Activated T-cell treated with anti-CD3 and anti-CD28 coated beads for 1 hour (primary cell): Measurements from ENCODE around the gene LOC128125822.
"Not testable (repeated sequence)": the region's sequence is repeated elsewhere in the genome, so short reads cannot be mapped to it uniquely, and the experiment has no call there.

ENCODE experiments used
- DNase-seq: peaks from one replicate; pipeline ENCODE4 v3.0.0-alpha.2; 2020; ENCODE audit warnings: low read depth

The LOC128125822 gene

DNA sequence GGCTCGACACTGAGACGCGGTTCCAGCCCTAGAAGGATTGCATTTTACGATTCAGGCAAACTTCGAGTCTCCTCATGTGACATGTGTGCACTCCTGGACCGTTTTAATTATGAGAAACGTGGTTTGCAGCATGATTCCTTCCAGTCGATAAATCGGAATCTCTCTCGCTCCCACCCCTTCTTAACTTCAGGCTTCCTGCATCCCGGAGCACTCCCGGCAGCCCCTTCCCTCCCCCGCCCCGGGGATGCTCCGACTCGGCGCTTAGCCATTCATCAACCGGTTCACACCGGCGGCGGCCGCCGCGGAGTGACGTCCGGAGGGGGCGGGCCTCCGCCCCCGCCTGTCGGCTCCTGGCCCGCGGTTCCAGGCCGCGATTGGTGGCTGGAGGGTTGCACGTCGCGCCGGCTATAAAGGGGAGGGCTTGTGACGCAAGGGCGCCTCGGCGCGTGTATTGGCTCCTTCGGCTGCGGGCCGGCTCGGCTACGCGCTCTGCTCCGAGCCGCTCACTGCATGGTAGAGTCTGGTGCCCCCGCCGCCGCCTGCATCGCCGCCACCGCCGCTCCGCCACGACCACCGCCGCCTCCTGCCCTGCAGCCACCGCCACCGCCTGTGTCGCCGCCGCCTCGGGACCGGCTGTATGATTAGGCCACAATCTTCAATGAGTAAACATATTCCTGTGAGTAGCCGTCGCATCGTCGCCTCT is at the start of gene LOC128125822, which contains the start of gene PTP4A1:
LOC128125822 (plus strand) TSS at position 437 of the 703 bp plus-strand sequence.
PTP4A1 (plus strand) TSS at position 437 of the 703 bp plus-strand sequence. CDS start 4,401 bp downstream, outside the sequence.
- DNase-seq, result peak; percentile 93

DNA sequence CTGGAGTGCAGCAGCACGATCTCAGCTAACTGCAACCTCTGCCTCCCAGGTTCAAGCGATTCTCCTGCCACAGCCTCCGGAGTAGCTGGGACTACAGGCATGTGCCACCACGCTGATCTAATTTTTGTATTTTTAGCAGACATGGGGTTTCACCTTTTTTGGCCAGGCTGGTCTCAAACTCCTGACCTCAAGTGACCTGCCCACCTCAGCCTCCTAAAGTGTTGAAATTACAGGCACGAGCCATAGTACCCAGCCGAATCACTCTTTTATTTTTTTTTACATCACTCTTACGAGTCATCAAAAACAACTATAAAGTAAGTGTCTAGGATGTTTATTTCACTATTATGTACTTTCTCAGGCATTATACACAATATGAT is 49.4 kb upstream of the LOC128125822 start:
- DNase-seq, result not testable (repeated sequence)

- DNase-seq, result no peak
Measured at GRCh38 chr6:63523630-63524029, 48.6 kb upstream of the LOC128125822 start.

DNA sequence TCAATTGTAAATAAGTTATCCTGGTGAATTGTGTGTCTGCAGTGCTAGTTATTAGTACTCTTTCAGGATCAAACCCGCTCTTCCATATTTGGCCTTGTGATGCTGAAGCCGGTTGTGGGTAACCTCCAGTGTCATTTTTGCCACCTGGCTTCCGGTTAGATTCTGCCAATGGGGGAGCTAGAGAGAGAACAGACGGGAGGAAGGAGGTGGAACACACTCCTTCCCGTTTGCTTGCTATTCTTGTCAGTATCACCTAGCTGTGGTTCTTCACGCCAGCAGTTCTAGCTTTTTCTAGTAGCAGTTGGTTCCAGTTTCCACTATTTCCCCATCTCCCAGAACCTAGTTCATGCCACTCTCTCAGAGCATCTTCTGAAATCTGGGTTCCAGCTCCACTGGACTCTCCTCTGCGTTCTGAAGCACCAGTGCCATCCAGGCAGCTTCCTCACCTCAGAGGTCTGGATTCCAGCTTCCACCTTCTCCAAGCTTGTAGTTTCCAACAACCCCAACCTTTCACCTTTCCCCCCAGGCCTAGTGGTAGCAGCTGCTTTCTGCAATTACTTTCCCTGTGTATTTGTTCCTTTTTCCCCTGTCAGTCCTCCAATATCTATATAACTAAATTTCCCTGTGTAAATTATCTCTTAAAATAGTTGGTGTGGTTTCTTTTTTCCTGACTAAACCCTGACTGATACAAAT is 46.9 kb upstream of the LOC128125822 start:
- DNase-seq, result no peak

- no peak for DNase-seq
Measured at GRCh38 chr6:63526931-63527330, 45.3 kb upstream of the LOC128125822 start.

GRCh38 chr6:63527658-63528514 is 44.4 kb upstream of the LOC128125822 start:
- DNase-seq, result no peak

DNA sequence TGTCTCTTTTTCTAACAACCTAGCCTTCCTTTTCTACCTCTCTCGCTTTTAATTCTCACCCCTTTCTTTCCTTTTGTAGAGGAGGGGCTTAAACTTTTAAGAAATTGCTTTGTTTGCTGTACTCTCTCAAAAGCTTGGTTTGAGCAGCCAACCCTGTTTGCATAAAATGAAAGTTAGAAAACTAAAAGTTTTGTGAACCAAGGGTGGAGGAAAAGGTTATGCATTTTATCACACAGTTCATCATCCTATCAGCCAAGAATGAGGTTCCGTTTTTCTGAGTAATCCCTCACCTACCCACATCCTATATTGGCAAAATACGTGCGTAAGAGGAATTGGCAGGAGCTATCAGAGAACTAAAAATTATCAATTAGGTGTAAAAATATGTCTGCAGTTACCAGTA is 42.8 kb upstream of the LOC128125822 start:
- DNase-seq, result no peak

DNA sequence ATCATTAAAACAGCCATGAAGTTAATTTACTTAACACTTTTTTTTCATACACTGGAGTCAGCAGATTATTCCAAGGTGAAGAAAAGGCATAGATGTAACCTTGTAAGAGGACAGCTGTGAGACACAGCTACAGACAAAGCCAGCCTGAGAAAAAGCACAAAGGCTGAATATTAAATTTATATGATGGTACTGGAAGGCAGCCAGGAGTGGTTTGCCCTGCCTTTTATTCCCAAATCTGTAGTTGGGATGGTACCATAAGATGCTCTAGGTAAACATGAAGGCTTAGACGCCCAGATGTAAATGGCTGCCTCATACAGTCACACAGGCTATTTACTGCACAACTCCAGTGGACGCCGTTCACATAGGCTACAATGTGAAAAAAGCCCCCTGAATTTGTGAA is 42.1 kb upstream of the LOC128125822 start:
- no peak for DNase-seq

DNA sequence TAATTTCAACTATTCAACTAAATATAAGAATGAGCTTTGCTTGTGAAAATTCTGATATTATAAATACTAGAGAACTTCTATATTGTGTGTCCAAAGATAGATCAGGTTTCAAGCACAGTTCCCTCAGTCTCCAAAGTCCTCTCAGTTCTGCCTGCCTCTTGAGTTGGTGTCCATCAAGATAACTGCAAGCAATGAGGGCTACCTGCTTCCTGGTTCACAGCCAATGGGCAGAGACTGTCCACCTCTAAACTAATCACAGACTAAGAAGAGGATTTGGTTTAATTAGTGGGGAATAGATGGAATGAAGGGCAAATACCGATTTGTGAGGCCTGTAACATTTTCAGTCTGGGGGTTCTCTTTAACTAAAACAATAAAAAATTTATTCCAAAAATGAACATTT is 41.3 kb upstream of the LOC128125822 start:
- DNase-seq, result no peak

GRCh38 chr6:63533026-63533425 is 39.3 kb upstream of the LOC128125822 start:
- DNase-seq, result no peak

GRCh38 chr6:63533952-63534351 is 38.3 kb upstream of the LOC128125822 start:
- DNase-seq, result no peak

DNA sequence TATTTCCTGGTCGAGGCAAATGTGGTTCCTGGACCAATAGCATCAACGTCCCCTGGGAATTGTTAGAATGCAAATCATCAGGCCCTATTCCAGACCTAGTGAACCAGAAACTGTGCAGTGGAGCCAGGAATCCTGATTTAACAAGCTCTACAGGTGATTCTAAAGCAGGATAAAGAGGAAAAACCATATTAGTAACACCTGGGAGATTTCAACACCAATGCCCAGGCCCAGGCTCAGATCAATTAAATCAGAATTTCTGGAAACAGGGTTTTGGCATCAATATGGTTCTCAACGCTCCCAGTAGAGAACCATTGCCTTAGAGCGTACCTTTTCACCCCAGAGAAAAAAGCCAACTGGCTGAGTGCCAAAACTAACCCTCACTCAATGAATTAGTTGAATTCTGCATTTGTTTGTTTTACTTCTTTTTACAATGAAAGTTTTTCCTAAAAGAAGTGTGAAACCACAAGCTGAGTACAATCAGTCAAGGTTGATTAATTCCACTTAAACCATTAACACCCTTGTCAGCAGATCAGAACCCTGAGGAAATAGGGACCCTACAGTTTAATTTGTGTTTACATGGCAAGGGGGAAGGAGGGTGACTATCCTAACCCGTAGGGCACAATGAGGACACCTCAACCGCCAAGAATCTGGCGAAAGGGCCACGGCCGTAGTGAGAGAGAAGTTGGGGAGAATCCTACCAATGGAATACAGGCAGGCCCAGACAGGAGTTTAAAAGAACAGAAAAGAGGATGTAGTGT is 34.9 kb upstream of the LOC128125822 start:
- DNase-seq, result no peak

GRCh38 chr6:63537959-63538300 is 34.4 kb upstream of the LOC128125822 start:
- no peak for DNase-seq

- DNase-seq, result no peak
Measured at GRCh38 chr6:63538550-63538949, 33.7 kb upstream of the LOC128125822 start.

DNA sequence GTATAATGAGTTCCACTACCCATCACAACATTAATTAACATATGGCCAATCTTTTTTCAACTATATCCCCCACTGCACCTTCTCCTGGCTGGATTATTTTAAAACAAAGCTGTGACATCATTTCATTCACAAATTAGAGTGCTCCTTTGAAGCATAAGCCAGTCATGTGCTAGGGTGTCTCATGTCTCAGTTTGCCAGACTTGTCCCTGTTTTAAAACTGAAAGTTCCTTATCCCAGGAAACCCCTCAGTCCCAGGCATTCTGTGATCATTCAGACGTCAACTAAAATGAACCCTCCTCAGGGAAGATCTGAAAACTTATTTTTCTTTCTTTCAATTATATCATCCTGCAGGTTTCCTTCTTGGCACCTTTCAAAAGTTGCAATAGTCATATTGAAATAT is 29.3 kb upstream of the LOC128125822 start:
- DNase-seq, result no peak

DNA sequence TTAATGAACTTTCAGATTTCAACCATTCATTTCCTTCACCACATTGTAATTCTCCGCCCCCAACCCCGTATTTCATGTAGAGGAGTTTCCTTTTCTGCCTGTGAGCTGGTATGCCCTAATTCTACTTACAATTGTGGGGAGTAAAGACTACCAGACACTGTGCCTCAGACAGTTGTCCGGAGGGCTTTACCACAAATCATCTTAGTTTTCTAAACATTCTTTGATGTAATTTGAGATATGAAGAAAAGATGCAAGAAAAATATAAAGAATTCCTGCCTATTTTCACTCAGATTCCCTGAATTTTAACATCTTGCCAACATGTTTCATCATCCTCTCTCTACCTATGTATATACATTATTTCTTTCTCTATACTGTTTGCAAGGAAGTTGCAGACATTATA is 28.3 kb upstream of the LOC128125822 start:
- no peak for DNase-seq

DNA sequence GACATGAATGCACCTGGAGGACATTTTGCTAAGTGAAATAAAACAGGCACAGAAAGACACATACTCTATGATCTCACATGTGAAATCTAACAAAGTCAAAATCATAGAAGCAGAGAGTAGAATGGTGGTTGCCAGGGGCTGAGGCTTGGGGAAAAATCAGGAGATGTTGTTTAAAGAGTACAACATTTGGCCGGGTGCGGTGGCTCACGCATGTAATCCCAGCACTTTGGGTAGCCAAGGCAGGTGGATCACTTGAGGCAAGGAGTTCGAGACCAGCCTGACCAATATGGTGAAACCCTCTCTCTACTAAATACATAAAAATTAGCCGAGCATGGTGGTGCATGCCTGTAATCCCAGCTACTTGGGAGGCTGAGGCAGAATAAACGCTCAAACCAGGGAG is 26.0 kb upstream of the LOC128125822 start:
- DNase-seq, result no peak

DNA sequence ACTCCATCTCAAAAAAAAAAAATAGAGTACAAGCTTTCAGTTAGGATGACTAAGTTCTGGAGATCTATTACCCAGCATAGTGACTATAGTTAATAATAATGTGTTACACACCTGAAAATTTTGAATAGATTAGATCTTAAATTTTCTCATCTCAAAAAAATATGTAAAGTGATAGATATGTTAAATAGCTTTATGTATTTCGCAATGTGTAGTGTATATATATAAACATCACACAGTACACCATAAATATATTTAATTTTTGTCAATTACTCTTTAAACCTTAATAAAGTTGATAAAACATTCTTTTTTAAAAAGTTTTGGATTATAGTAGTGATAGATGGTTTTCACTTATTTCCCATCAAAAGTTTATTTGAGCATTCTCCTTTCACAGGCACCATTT is 25.6 kb upstream of the LOC128125822 start:
- DNase-seq, result no peak

DNA sequence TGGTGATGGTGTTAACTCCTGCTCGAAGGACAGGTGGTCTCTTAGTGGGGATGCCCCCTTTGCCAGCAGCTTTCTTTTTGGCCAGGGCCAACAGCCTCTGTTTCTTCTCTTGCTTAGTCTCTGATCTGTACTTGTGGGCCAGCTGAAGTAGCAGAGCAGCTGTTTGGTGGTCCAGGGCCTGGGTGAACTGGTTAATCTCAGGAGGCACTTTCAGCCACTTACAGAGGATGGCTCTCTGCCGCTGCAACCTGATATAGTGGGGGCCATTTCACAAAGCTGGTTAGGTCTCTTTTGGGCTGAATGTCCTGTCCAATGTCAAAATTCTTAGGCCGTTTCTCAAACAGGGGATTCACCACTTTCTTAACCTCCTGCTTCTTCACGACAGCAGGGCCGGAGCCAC is 23.2 kb upstream of the LOC128125822 start:
- no peak for DNase-seq

DNA sequence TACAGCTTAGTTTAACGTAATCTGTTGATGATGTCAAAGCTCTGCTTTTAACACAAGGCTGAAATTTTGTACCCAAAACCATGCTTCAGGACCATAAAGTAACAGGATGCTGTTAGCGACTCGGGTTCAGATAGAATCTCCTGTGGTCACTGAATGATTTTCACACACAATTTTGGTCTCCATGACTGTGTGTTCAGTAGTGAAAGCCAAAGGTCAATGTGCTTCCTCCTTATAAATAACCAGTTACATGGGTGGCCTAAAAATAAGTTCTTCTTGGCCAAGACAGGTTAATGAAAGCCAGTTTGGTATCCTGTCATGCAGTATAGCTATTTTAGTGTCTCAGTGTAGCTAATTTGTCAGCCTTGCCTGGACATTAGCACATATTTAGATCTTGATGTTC is 19.1 kb upstream of the LOC128125822 start:
- no peak for DNase-seq

- no peak for DNase-seq
Measured at GRCh38 chr6:63553900-63554299, 18.4 kb upstream of the LOC128125822 start.

DNA sequence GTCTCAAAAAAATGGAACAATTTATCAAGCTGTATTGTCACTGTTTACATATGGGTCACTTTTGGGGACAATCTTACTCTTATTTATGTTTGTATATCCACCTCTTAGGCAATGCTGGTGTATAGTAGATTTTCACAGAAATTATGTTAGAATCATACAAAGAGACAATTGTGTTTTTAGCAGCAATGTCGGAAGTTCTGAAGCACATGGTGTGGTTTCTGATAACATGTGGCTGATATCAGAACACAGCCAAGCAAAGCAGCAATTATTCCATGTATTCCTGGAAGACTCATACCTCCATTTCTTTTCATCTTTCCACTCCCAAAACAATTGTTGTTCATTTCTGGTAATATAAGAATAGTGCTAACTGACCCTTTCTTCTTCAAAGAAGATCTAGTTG is 17.5 kb upstream of the LOC128125822 start:
- no peak for DNase-seq
